Ascending aorta (tissue), 2 donors: ENCODE results near the gene DOCK6. TPM values are rescaled to one million over a fixed set of nuclear protein-coding genes. Genes with fewer than 3 reads are reported as not detected.
A peak's percentile ranks its signal among the peaks of the same experiment; 100 is the strongest.

Experiments used
- DNase-seq, 2 donors: peaks; one replicate each; pipeline ENCODE4 v3.0.0-alpha.2; 2019; ENCODE audit warnings: low spot score in 2 of 2
- H3K27ac ChIP-seq, 2 donors: fragments of 200-600 bp; sonication (generic); one replicate each; pipeline ENCODE4 v1.5.1; 2016 to 2017; ENCODE audit warnings: mild to moderate bottlenecking in 1 of 2
- H3K27me3 ChIP-seq: fragments of 200-600 bp; sonication (generic); one replicate; pipeline ENCODE4 v1.5.1; 2017
- H3K36me3 ChIP-seq, 2 donors: fragments of 200-600 bp; sonication (generic); one replicate each; pipeline ENCODE4 v1.5.1; 2016
- H3K4me1 ChIP-seq, 2 donors: fragments of 200-600 bp; sonication (generic); one replicate each; pipeline ENCODE4 v1.5.1; 2016 to 2017; ENCODE audit warnings: mild to moderate bottlenecking in 1 of 2
- H3K4me3 ChIP-seq, 2 donors: fragments of 200-600 bp; sonication (generic); one replicate each; pipeline ENCODE4 v1.5.1; 2016 to 2017; ENCODE audit warnings: mild to moderate bottlenecking in 1 of 2
- H3K9me3 ChIP-seq, 2 donors: fragments of 200-600 bp; sonication (generic); one replicate each; pipeline ENCODE4 v1.5.1; 2016
- intact Hi-C: fragments of 100-400 bp; cut with DNase I; formaldehyde crosslinking; loops from one replicate; pipeline ENCODE4 v1.15.1; 2023
- total RNA-seq: library from RNA; depleted of rRNA; stranded (reverse); fragments of >200 nt; gene quantifications from one replicate; pipeline ENCODE4 v1.1.0, GENCODE V29; 2016
- TF ChIP-seq, protein P1 (sequence below), 3 experiments: fragments of 200-600 bp in 2 of 3; fragments of 450-650 bp in 1 of 3; sonication (generic) in 2 of 3; IDR thresholded peaks; one replicate each; pipeline ENCODE4 v1.5.1; 2016 to 2019; ENCODE audit warnings: antibody characterized with exemption in 3 of 3, mild to moderate bottlenecking in 1 of 3, moderate library complexity in 1 of 3

Gene DOCK6
- total RNA-seq, 1 donor from 2014 or later, result 140 TPM

DNA sequence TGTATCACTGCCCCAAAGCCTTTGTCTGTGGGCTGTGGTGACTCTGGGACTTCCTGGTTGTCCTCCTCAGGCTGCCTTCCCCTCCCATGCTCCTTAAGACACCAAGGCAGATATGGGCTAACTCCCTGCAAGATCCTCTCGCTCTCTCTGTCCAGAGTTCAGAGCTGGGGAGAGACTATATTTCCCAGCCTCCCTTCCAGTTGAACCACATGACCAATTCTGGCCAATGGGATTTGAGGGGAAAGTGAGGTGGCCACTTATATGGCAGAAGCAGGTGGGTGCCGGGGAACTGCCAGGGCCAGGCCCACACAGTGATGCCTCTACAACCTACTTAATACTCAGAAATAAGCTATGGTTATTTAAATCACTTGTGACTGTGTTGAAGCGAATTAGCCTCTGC, 39.1 kb downstream of the DOCK6 start:
- Histone ChIP-seq H3K4me3 (no peak overlapping the region), H3K4me1 (no peaks in the 10 kb centered on the region), H3K27me3 (no peaks in the 10 kb centered on the region), H3K27ac (no peak overlapping the region), H3K36me3 (peaks cover 34 to 44% of the 10 kb centered on the region in 2 donors), H3K9me3 (peaks cover 10 to 11% of the 10 kb centered on the region in 2 donors)
- intact Hi-C loops, result no loop called here
- DNase-seq, result no peak
- TF ChIP-seq, protein P1, sequence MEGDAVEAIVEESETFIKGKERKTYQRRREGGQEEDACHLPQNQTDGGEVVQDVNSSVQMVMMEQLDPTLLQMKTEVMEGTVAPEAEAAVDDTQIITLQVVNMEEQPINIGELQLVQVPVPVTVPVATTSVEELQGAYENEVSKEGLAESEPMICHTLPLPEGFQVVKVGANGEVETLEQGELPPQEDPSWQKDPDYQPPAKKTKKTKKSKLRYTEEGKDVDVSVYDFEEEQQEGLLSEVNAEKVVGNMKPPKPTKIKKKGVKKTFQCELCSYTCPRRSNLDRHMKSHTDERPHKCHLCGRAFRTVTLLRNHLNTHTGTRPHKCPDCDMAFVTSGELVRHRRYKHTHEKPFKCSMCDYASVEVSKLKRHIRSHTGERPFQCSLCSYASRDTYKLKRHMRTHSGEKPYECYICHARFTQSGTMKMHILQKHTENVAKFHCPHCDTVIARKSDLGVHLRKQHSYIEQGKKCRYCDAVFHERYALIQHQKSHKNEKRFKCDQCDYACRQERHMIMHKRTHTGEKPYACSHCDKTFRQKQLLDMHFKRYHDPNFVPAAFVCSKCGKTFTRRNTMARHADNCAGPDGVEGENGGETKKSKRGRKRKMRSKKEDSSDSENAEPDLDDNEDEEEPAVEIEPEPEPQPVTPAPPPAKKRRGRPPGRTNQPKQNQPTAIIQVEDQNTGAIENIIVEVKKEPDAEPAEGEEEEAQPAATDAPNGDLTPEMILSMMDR (IDR thresholded peaks at IDR 0.05), result no peak

DNA sequence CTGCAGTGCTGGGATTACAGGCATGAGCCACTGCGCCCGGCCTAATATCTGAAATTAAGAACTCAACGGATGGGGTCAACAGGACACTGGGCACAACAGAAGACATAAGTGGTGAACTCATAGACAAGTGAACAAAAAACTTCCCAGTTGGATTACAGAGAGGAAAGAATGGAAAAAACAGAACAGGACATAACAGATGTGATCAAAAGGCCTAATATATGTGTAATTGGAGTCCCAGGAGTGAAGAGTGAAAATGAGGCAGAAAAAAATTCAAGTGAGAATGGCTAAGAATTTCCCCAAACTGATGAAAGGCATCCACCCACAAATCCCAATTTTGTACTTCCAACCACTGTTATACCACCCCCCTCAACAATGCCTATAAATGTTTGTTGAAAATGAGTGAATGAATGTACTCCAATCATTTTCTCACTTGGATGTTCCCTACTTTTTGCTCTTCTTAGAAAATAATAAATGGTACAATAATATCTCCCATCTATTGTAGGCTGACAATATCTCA, 41.2 kb downstream of the DOCK6 start:
- Histone ChIP-seq H3K27me3 (no peaks in the 10 kb centered on the region), H3K9me3 (peaks cover 10 to 11% of the 10 kb centered on the region in 2 donors), H3K27ac (no peak overlapping the region), H3K36me3 (peaks cover 33 to 51% of the 10 kb centered on the region in 2 donors), H3K4me3 (no peak overlapping the region), H3K4me1 (no peaks in the 10 kb centered on the region)
- intact Hi-C loops, result no loop called here
- TF ChIP-seq, protein P1 (IDR thresholded peaks at IDR 0.05), result no peak
- DNase-seq, result no peak

DNA sequence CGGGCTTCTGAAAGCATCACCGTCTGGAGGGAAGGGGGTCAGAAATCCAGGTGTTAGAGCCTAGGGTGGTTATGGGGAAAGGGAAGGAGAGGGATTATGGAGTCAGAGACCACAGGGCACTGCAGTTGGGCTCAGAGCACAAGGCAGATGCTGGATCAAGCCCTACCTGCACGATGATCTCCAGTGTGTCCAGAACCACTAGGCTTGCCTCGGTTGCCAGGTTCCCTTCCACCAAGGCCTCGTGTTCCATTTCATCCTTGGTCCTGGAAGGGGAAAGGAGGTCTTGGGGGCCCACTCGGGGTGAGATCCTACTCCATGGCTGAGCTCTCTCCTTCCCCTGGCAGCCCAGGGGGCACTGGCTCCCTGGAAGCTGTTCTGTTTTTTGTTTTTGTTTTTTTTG, 47.9 kb downstream of the DOCK6 start:
- intact Hi-C loops, result no loop called here
- Histone ChIP-seq H3K4me1 (no peaks in the 10 kb centered on the region), H3K27ac (no peak overlapping the region), H3K4me3 (no peak overlapping the region), H3K36me3 (peaks cover 21 to 39% of the 10 kb centered on the region in 2 donors), H3K27me3 (no peaks in the 10 kb centered on the region), H3K9me3 (no peaks in the 10 kb centered on the region)
- no peak for DNase-seq
- TF ChIP-seq, protein P1 (IDR thresholded peaks at IDR 0.05), result no peak

DNA sequence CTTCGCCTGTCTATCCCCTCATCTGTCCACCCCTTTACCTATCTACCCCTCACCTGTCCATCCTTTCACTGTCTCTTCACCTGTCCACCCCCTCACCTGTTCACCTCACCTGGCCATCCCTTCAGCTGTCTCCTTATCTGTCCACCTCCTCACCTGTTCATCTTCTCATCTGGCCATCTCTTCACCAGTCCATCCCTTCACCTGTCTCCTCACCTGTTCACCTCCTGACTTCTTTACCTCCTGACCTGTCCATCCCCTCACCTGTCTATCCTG, 51.7 kb downstream of the DOCK6 start:
- intact Hi-C loops, result no loop called here
- H3K9me3 ChIP-seq, result no peaks in the 10 kb centered on the region
- H3K36me3 ChIP-seq, result peaks cover 9 to 18% of the 10 kb centered on the region in 2 donors
- DNase-seq, result no peak
- H3K27ac ChIP-seq, result no peak overlapping the region
- TF ChIP-seq, protein P1 (IDR thresholded peaks at IDR 0.05), result no peak
- no peaks in the 10 kb centered on the region for H3K27me3 ChIP-seq
- H3K4me1 ChIP-seq, result no peaks in the 10 kb centered on the region
- H3K4me3 ChIP-seq, result no peak overlapping the region

DNA sequence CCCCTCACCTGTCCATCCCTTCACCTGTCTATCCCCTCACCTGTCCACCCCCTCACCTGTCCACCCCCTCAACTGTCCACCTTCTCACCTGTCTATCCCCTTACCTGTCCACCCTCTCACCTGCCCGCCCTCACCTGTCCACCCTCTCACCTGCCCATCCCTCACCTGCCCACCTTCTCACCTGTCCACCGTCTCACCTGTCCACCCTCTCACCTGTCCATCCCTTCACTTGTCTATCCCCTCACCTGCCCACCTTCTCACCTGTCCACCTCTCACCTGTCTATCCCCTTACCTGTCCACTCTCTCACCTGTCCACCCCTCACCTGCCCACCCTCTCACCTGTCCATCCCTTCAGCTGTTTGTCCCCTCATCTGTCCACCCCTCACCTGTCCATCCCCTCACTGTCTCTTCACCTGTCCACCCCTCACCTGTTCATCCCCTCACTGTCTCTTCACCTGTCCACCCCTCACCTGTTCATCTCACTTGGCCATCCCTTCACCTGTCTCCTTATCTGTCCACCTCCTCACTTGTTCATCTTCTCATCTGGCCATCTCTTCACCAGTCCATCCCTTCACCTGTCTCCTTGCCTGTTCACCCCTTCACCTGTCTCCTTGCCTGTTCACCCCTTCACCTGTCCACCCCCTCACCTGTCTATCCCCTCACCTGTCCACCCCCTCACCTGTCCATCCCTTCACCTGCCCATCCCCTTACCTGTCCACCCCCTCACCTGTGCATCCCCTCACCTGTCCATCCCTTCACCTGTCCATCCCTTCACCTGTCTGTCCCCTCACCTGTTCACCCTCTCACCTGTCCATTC, 52.3 kb downstream of the DOCK6 start:
- peaks cover 4 to 13% of the 10 kb centered on the region in 2 donors for H3K36me3 ChIP-seq

More for the DNA sequence above, 52.3 kb downstream of the DOCK6 start:
- H3K27ac ChIP-seq, result peak overlapping the region in 1 of 2 donors; percentile 31
- no peaks in the 10 kb centered on the region for H3K27me3 ChIP-seq
- DNase-seq, result no peak
- no peaks in the 10 kb centered on the region for H3K9me3 ChIP-seq
- intact Hi-C loops, result loop anchor here (10.0 kb wide), 1 partner anchor 275 kb away; no protein-coding TSS in a partner anchor
- TF ChIP-seq, protein P1 (IDR thresholded peaks at IDR 0.05), result no peak
- H3K4me3 ChIP-seq, result no peak overlapping the region
- no peaks in the 10 kb centered on the region for H3K4me1 ChIP-seq
